CD4-positive, alpha-beta T cell (primary cell): ENCODE measurements around the gene MRPL20. TPM values are rescaled to one million over a fixed set of nuclear protein-coding genes. Genes with fewer than 3 reads are reported as not detected.
"Not testable (repeated sequence)": the region's sequence is repeated elsewhere in the genome, so short reads cannot be mapped to it uniquely, and the experiment has no call there.

Experiments
- ATAC-seq: fragments of 200-7000 bp; cut with Tn5 transposase; one replicate; pipeline ENCODE4 v1.10.0; 2022; ENCODE audit warnings: mild to moderate bottlenecking; ENCODE audit not compliant: poor library complexity
- CTCF ChIA-PET: fragments of 350-600 bp; sonication (Branson Sonifier 250); formaldehyde crosslinking; loops from one replicate; lab custom pipeline; 2021; ENCODE audit warnings: antibody characterized with exemption, inconsistent platforms; lab: Charles Lee
- POLR2A ChIA-PET: fragments of 350-600 bp; sonication (Branson Sonifier 250); formaldehyde crosslinking; loops from one replicate; lab custom pipeline; 2021; ENCODE audit warnings: antibody characterized with exemption, inconsistent platforms; lab: Charles Lee
- DNase-seq, 14 experiments: peaks; one replicate each; pipeline ENCODE4 v3.0.0-alpha.2; 2013 to 2020; ENCODE audit warnings: mixed read lengths in 2 of 14
- H3K27ac ChIP-seq, 2 donors: one replicate each; pipeline versions ENCODE4 v1.5.1 to v1.7.0; 2013; ENCODE audit warnings: low read length in 2 of 2, low read depth in 1 of 2, mild to moderate bottlenecking in 1 of 2
- H3K27me3 ChIP-seq, 2 experiments: 1 replicate in 1 of 2; 2 replicates in 1 of 2; pipeline versions ENCODE4 v1.6.1 to v1.7.0; 2013; ENCODE audit warnings: low read length in 2 of 2, control low read depth in 1 of 2, mild to moderate bottlenecking in 1 of 2, moderate library complexity in 1 of 2; ENCODE audit not compliant: insufficient read depth in 2 of 2, control insufficient read depth in 1 of 2
- H3K36me3 ChIP-seq: one replicate; pipeline ENCODE4 v1.6.1; 2013; ENCODE audit warnings: low read length, control low read depth; ENCODE audit not compliant: insufficient read depth
- H3K4me1 ChIP-seq: one replicate; pipeline ENCODE4 v1.6.1; 2013; ENCODE audit warnings: low read length, control low read depth; ENCODE audit not compliant: insufficient read depth
- H3K4me3 ChIP-seq: one replicate; pipeline ENCODE4 v1.5.1; 2013; ENCODE audit warnings: mild to moderate bottlenecking, low read length, moderate library complexity
- H3K9me3 ChIP-seq, 2 experiments: 1 replicate in 1 of 2; 2 replicates in 1 of 2; pipeline versions ENCODE4 v1.6.1 to v1.7.0; 2013; ENCODE audit warnings: low read length in 2 of 2, mild to moderate bottlenecking in 2 of 2, control low read depth in 1 of 2, moderate library complexity in 1 of 2; ENCODE audit not compliant: control insufficient read depth in 1 of 2, insufficient read depth in 1 of 2
- H3K27ac Mint-ChIP-seq: one replicate; pipeline ENCODE4 v1.8.0; 2020; ENCODE audit warnings: mixed read lengths
- H3K27me3 Mint-ChIP-seq: one replicate; pipeline ENCODE4 v1.8.0; 2021; ENCODE audit warnings: mixed read lengths
- H3K36me3 Mint-ChIP-seq: one replicate; pipeline ENCODE4 v1.8.0; 2021; ENCODE audit warnings: low read depth, mixed read lengths
- H3K4me1 Mint-ChIP-seq: one replicate; pipeline ENCODE4 v1.8.0; 2021; ENCODE audit warnings: low read depth, mixed read lengths
- H3K4me3 Mint-ChIP-seq: one replicate; pipeline ENCODE4 v1.8.0; 2020; ENCODE audit warnings: mild to moderate bottlenecking, mixed read lengths
- H3K9me3 Mint-ChIP-seq: one replicate; pipeline ENCODE4 v1.8.0; 2020; ENCODE audit warnings: mixed read lengths
- CTCF ChIP-seq: fragments of 200-600 bp; IDR thresholded peaks from one replicate; pipeline ENCODE4 v1.8.0; 2022; ENCODE audit warnings: antibody characterized with exemption, mild to moderate bottlenecking
- intact Hi-C, 2 experiments: fragments of 100-400 bp; cut with DNase I in 1 of 2; cut with micrococcal nuclease in 1 of 2; formaldehyde crosslinking; loops; one replicate each; pipeline versions ENCODE4 v1.15.1 to v1.9.0; 2023 to 2025; cut with DNase I, micrococcal nuclease
- total RNA-seq, 174 experiments: library from RNA in 2 of 174; stranded (reverse) in 2 of 174; gene quantifications; one replicate each; pipeline ENCODE4 v1.2.3 and lab custom pipeline; 2021 to 2026

The MRPL20 gene
- total RNA-seq, 2 experiments from 2014 or later: 99.9 to 103 TPM

GRCh38 chr1:1419813-1420653 lies 12.9 kb upstream of the MRPL20 start:
- H3K27me3 Mint-ChIP-seq: peaks cover 33% of the 10 kb centered on the region
- H3K9me3 Mint-ChIP-seq: no peaks in the 10 kb centered on the region
- H3K4me1 Mint-ChIP-seq: no peaks in the 10 kb centered on the region
- H3K27ac ChIP-seq: no peak overlapping the region
- peaks cover 4% of the 10 kb centered on the region for H3K4me1 ChIP-seq
- H3K4me3 Mint-ChIP-seq: no peak overlapping the region
- H3K4me3 ChIP-seq: no peak overlapping the region
- ChIA-PET CTCF (no interaction called here), POLR2A (no interaction called here)
- DNase-seq (peak in 1 of 14 experiments; percentile 39), ATAC-seq (peak; percentile 44)
- TF ChIP-seq CTCF: no peak
- H3K36me3 ChIP-seq: no peaks in the 10 kb centered on the region
- no peaks in the 10 kb centered on the region for H3K36me3 Mint-ChIP-seq
- H3K27me3 ChIP-seq: peaks cover 13 to 19% of the 10 kb centered on the region in 2 experiments
- H3K27ac Mint-ChIP-seq: no peak overlapping the region
- intact Hi-C loops: no loop called here
- peaks cover 0 to 8% of the 10 kb centered on the region in 2 experiments for H3K9me3 ChIP-seq

- ATAC-seq (no peak), DNase-seq (no peak)
- Histone ChIP-seq H3K4me3 (no peak overlapping the region), H3K9me3 (peaks cover 0 to 8% of the 10 kb centered on the region in 2 experiments), H3K36me3 (no peaks in the 10 kb centered on the region), H3K27me3 (peaks cover 13 to 16% of the 10 kb centered on the region in 2 experiments), H3K4me1 (peaks cover 4% of the 10 kb centered on the region), H3K27ac (no peak overlapping the region)
- Mint-ChIP-seq H3K4me3 (no peak overlapping the region), H3K9me3 (no peaks in the 10 kb centered on the region), H3K27me3 (peaks cover 27% of the 10 kb centered on the region), H3K36me3 (no peaks in the 10 kb centered on the region), H3K4me1 (no peaks in the 10 kb centered on the region), H3K27ac (no peak overlapping the region)
- CTCF ChIA-PET: no interaction called here
- TF ChIP-seq CTCF: no peak
- POLR2A ChIA-PET: no interaction called here
- intact Hi-C loops: no loop called here
Observed at GRCh38 chr1:1419363-1419812, 12.3 kb upstream of the MRPL20 start.

GRCh38 chr1:1418464-1419362 lies 11.6 kb upstream of the MRPL20 start:
- Mint-ChIP-seq H3K4me1 (no peaks in the 10 kb centered on the region), H3K36me3 (no peaks in the 10 kb centered on the region), H3K27me3 (peaks cover 27% of the 10 kb centered on the region), H3K9me3 (no peaks in the 10 kb centered on the region), H3K27ac (no peak overlapping the region), H3K4me3 (peak overlapping the region; percentile 2)
- DNase-seq: peak in 1 of 14 experiments; percentile 21
- TF ChIP-seq CTCF: no peak
- Histone ChIP-seq H3K27ac (no peak overlapping the region), H3K9me3 (peaks cover 0 to 8% of the 10 kb centered on the region in 2 experiments), H3K4me3 (no peak overlapping the region), H3K27me3 (peaks cover 13 to 16% of the 10 kb centered on the region in 2 experiments), H3K36me3 (no peaks in the 10 kb centered on the region), H3K4me1 (peaks cover 4% of the 10 kb centered on the region)
- intact Hi-C loops: no loop called here
- ChIA-PET CTCF (no interaction called here), POLR2A (no interaction called here)
- no peak for ATAC-seq

GRCh38 chr1:1417825-1418463 lies 10.9 kb upstream of the MRPL20 start:
- H3K4me1 Mint-ChIP-seq, H3K9me3 ChIP-seq, H3K9me3 Mint-ChIP-seq, CTCF ChIA-PET, H3K4me1 ChIP-seq, H3K36me3 ChIP-seq, H3K27ac ChIP-seq, ATAC-seq, H3K36me3 Mint-ChIP-seq, intact Hi-C loops, POLR2A ChIA-PET, DNase-seq, H3K27ac Mint-ChIP-seq, H3K4me3 ChIP-seq: not testable (repeated sequence)
- peaks cover 23% of the 10 kb centered on the region for H3K27me3 Mint-ChIP-seq
- peak overlapping the region; percentile 2 for H3K4me3 Mint-ChIP-seq
- peaks cover 13 to 16% of the 10 kb centered on the region in 2 experiments for H3K27me3 ChIP-seq
